Inflammatory macrophage (primary cell): ENCODE results near the gene AKTIP.
"Not testable (repeated sequence)": the region's sequence is repeated elsewhere in the genome, so short reads cannot be mapped to it uniquely, and the experiment has no call there.

Source experiments
- DNase-seq, 2 donors: peaks; one replicate each; pipeline ENCODE4 v3.0.0-alpha.2; 2020 to 2022

The AKTIP gene

GRCh38 chr16:53515259-53515658 lies 12.2 kb upstream of the AKTIP start:
- DNase-seq = no peak

GRCh38 chr16:53512795-53513194 lies 9.8 kb upstream of the AKTIP start:
- not testable (repeated sequence) for DNase-seq

DNA sequence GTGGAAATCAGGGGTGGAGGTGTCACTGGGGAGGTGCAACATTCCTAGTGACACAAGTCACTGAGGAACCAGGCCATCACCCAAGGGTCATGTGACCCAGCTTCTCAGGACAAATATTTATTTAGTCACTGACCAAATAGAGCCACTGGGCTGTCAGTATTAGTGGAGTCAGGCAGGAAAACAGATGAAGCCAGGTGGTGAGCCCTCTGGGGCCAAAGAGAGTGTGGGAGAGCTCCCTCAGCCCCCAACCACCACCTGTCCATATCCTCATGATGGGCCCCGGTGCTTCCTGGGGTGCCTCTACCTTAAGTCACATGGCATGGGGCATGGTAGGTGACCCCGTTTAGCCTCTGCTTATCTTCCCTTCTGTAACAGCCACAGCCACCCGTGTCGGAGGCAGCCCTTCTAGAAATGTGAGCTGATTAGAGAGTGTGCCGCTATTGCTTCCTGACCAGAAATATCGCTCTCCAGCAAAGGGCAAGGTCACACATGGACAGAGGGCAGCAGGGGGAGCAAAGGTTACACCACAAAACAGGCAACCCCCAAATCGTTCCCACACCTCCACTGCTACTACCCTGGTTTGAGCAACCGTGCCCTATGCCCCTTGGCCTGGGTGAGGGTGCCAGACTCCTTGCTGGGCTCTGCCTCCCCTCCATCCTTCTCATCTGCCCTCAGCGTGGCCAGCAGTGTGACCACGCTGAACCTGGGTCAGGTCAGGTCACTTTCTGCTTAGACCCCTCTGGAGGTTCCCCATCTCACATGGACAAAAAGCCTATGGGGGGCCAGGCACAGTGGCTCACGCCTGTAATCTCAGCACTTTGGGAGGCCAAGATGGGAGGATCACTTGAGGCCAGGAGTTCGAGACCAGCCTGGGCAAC lies 8.6 kb upstream of the AKTIP start:
- DNase-seq = no peak

DNA sequence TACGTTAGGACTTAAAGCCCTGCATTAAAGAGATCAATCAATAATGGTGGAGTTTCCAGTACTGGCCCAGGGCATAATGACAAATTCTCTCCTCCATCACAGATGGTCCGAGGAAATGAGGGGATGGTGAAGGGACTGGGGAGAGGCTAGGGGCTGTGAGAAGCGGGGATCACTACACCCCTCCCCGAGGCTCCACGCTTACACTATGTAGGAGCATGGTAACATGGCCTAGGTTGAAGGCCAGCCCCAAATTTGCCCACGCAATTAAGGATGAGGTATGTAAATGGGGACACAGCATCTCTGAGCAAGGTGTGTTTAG lies 8.0 kb upstream of the AKTIP start:
- DNase-seq = no peak

- DNase-seq = no peak
Measured at GRCh38 chr16:53510704-53511070, 7.7 kb upstream of the AKTIP start.

DNA sequence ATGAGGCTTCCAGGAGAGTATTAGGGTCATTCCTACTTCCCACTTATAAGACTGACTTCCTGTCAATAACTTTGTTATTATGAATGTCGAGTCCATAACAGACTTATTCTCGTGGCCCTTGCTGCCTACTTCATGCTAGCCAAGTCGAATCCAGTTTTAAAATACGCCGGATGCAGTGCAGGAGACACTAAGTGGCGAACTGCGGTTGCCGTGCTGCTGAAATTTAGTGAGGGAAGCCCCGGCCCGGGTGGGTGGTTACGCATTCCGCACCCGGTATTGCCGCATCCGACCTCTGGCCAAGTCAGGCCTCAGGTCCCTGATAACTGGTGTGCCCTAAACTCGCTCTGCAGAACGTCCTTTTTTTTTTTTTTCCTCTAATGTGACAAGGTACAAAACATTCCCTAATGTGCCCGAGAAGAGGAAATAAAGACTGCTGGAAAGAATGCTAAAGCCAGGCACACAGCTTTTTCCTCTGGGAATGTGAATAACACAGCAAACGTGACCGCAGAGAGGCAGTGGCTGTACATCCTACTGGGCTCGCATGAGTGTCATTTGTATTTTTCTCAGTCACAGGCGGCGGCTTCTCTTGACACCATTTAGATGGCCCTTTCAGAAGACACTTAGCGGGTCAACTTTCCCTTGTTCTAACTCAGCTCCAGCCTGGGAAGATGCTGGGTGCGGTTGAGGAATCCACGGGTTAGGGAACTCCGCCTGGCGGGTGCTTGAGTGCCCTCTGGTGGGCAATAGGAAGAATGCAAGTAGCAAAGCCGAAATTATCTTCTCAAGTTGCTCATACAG lies 7.1 kb upstream of the AKTIP start:
- DNase-seq = peak; percentile 61 to 73

GRCh38 chr16:53507464-53508179 lies 4.6 kb upstream of the AKTIP start:
- no peak for DNase-seq

GRCh38 chr16:53506254-53506653 lies 3.2 kb upstream of the AKTIP start:
- DNase-seq = no peak

GRCh38 chr16:53504665-53505064 lies 1.7 kb upstream of the AKTIP start:
- DNase-seq = no peak

GRCh38 chr16:53503991-53504663 lies 1.1 kb upstream of the AKTIP start:
- no peak for DNase-seq

- DNase-seq = peak; percentile 100
Measured at GRCh38 chr16:53503270-53503923, 388 bp upstream of the AKTIP start.

DNA sequence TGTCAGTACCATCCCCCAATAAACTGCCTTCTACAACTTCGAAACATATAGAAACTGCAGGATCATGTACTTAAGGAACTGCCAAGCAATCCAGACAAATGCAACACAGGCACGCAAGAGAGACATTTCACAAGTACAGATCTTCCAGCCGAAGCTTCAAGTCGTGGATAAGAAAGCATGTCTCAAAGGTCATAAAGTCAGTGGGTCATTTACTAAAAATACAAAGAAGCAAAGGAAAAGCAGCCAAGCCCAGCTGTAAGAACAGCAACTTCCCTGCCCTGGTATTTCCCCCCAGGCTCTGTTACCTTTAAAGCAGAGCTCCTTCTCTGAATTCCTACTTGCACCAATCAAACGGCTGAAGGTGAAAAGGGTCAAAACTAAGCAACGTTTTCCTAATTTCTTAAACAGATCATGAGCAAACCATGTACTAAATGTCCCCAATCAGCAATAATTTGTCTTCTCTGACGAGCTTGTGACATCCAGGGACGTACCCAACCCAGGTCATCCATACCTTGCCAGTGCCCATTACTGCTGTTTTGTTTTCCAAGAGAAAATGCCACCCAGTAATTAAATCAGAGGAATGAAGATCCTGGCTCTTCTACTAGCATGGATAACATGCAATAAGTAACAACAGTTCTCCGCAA lies 1.7 kb downstream of the AKTIP start:
- peak; percentile 52 to 54 for DNase-seq

DNA sequence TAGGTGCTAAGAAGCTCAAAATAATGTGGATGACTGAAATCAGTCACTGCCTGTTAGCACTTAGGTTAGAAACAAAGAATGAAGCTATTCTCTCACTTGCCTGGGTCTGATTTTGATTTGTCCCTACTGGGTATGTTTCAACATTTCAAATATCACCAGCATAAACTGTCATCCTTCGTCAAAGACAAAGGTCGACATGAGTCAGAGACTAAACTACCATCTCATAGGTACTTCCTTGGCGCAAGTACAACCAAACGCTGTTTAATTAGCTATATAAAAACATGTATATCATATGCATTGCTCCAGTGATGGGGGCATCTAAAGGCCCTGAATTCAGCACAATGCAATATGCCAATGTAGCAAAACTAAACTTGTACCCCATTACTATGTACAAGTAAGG lies 4.0 kb downstream of the AKTIP start:
- no peak for DNase-seq

DNA sequence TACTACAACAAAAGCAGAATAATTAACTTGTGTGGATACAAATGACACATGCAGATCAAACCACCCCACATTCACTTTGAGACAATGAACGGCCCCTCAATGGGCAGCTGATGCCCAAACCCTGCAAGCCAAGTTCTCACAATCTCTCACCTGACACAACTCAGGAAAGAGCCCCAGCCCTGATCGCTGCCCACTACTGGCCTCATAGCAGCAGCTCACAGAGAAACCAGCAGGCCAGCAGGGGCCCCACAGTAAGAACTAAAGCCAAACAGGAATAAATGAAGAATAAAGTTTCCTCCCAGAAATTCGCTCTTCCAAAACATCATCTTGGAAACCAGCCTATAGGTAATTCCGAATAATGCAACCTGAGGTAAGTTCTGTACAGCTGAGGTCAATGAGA lies 7.7 kb downstream of the AKTIP start:
- no peak for DNase-seq

- DNase-seq = no peak
Measured at GRCh38 chr16:53494636-53495035, 8.4 kb downstream of the AKTIP start.

DNA sequence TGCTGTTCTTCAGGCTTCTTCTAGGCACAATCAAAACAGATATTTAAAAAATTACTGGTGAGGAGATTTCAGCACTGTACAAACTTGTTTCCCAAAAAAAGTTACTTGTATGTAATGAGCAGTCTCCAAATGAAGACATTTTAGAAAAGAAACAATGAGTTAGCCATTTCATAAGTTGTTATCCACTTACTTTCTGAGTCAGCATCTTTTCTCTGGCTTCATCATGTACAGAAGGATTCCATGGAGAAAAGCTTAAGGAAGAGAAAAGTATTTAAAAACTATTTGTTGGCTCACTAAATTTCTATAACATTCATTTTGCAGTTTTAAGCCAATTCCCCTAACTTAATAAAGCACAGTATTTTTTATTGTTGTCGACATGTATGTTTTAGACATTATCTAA lies 10.5 kb downstream of the AKTIP start:
- DNase-seq = no peak

DNA sequence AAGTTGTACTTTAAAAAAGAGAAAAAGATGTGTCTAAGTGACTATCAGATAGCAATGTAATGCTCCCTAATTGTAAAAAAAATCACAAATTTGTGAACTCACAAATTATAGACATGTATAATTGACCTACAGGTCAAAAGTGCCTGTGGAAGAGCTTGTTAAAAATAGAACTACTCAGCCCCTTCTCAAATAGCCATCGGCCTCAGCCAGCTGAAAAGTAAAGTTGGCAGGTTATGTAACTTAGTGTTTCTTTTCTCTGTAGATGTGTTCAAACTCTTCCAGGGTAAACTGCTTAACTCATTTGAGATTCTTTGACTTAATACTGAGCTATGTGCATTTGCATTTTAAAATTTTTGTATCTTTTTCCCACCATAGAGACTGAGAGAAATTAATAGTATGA lies 13.3 kb downstream of the AKTIP start:
- no peak for DNase-seq

DNA sequence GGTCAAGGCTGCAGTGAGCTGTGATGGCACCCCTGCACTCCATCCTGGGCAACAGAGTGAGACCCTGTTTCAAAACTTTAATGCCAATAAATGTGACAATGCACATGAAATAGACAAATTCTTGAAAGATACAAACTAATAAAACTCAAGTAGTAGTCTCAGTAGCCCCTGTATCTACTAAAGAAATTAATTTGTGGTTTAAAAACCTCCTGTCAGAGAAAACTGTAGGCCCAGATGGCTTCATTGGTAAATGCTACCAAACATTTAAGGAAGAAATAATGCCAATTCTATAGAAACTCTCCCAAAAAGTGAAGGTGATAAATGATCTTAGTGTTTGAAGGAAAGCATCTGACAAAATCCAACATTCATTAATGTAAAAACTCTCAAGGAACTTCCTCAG lies 16.8 kb downstream of the AKTIP start:
- no peak for DNase-seq

- no peak for DNase-seq
Measured at GRCh38 chr16:53484542-53484941, 18.5 kb downstream of the AKTIP start.

DNA sequence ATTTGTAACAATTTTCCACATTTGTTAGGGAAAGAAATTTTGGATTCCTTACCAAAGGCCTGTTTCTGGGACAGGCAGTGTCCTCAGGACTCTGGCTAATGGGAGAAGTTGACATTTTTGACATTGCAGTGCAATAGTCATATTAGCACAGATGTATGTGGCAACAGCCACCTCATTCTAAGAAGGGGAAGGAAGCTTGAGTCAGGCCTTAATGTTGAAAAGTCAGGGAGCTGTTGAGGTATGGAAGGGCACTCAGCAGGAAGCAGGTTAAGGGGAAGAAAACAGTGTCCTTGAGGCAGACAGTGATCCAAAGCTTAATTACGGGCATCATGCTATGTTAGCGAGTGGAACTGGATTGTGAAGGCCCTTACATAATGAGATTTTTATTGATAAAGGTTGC lies 20.9 kb downstream of the AKTIP start:
- DNase-seq = peak; percentile 90 to 93

DNA sequence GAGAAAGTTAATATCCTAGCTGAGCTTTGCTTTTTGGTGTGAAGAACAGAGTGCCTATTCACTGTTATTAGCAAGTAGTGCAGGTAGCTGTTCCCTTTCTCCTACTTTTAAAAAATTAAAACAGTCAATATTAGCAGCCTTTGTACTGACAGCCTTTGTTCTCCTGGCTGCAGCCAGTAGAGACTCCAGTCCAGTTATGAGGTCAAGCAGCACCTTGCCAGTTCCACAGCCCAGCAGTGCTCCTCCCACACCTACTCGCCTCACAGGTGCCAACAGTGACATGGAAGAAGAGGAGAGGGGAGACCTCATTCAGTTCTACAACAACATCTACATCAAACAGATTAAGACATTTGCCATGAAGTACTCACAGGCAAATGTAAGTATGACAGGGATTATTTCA lies 22.6 kb downstream of the AKTIP start:
- DNase-seq = no peak

DNA sequence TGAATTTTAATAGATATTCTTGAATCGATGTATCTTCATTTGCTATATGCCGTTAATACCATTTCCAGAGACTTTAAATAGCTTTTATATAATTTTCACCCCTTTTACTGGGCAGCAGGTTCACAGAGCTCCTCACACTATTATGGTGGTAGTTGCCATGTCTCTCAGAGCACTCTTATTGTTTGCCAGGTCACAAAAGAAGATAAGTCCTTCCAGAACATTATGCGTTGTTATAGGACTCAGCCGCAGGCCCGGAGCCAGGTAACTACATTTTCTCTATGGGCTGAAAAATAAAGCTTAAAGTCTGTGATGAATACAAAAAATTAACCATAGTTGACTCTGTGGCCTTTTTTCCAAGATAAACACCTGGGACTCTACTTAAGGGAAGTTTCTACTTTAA lies 24.0 kb downstream of the AKTIP start:
- no peak for DNase-seq
